Body of pancreas (tissue), 4 donors: ENCODE measurements around the gene MUC5AC. TPM values are rescaled to one million over a fixed set of nuclear protein-coding genes. Genes with fewer than 3 reads are reported as not detected.
A peak's percentile ranks its signal among the peaks of the same experiment; 100 is the strongest.

ENCODE experiments used
- ATAC-seq: fragments of 150-250 bp; one replicate; pipeline ENCODE4 v1.9.1; 2016
- DNase-seq, 4 donors: peaks; one replicate each; pipeline ENCODE4 v3.0.0-alpha.2; 2019
- H3K27ac ChIP-seq, 4 donors: fragments of 200-600 bp; sonication (generic); 1 replicate in 3 of 4; 2 replicates in 1 of 4; pipeline versions ENCODE4 v1.5.1 to v1.6.1; 2016 to 2019; ENCODE audit warnings: mild to moderate bottlenecking in 1 of 4, mixed read lengths in 1 of 4, moderate library complexity in 1 of 4
- H3K27me3 ChIP-seq, 2 donors: fragments of 200-600 bp; sonication (generic); one replicate each; pipeline ENCODE4 v1.6.0; 2016; ENCODE audit warnings: mild to moderate bottlenecking in 1 of 2
- H3K36me3 ChIP-seq, 2 donors: fragments of 200-600 bp; sonication (generic); replicated peaks in 1 of 2; 2 replicates each; pipeline ENCODE4 v1.5.1; 2016; ENCODE audit warnings: low read depth in 2 of 2; ENCODE audit not compliant: insufficient read depth in 1 of 2
- H3K4me1 ChIP-seq: fragments of 200-600 bp; sonication (generic); one replicate; pipeline ENCODE4 v1.6.0; 2016
- H3K4me3 ChIP-seq, 2 donors: fragments of 200-600 bp; sonication (generic); 1 replicate in 1 of 2; 2 replicates in 1 of 2; pipeline ENCODE4 v1.5.1; 2016 to 2019
- H3K9me3 ChIP-seq, 3 donors: fragments of 200-600 bp; sonication (generic); 1 replicate in 2 of 3; 2 replicates in 1 of 3; pipeline ENCODE4 v1.5.1; 2016
- CTCF ChIP-seq, 7 experiments: fragments of 450-650 bp in 4 of 7; fragments of 200-600 bp in 3 of 7; sonication (generic) in 3 of 7; IDR thresholded peaks; one replicate each; pipeline ENCODE4 v1.5.1; 2016 to 2019; ENCODE audit warnings: antibody characterized with exemption in 7 of 7
- POLR2A ChIP-seq, 3 donors: fragments of 450-650 bp; IDR thresholded peaks; one replicate each; pipeline ENCODE4 v1.6.1; 2016; ENCODE audit warnings: antibody characterized with exemption in 3 of 3, mild to moderate bottlenecking in 2 of 3
- WGBS, 2 donors: methylation state at CpG; one replicate each; pipeline ENCODE4 v1.1.5; 2017; 5-methylcytosine and 5-hydroxymethylcytosine counted together
- intact Hi-C: fragments of 100-400 bp; cut with DNase I; formaldehyde crosslinking; loops from one replicate; pipeline ENCODE4 v1.15.1; 2023
- total RNA-seq, 2 donors: library from RNA; depleted of rRNA; stranded (reverse); fragments of >200 nt; gene quantifications; one replicate each; pipeline ENCODE4 v1.1.0, GENCODE V29; 2016

The MUC5AC gene
- total RNA-seq, 2 donors from 2014 or later = under 0.01 to 1.8 TPM

GRCh38 chr11:1236316-1237127, 78.8 kb downstream of the MUC5AC start:
- no peaks in the 10 kb centered on the region for H3K36me3 ChIP-seq
- no peak for ATAC-seq
- WGBS, 2 donors = 85 to 90% methylated on average over 8 to 37 of the region's 37 CpGs
- peak in 1 of 4 donors; percentile 3 for DNase-seq
- TF ChIP-seq POLR2A (IDR thresholded peaks at IDR 0.05) (no peak), CTCF (IDR thresholded peaks at IDR 0.05) (no peak)
- intact Hi-C loops = no loop called here
- H3K9me3 ChIP-seq = no peaks in the 10 kb centered on the region
- H3K4me3 ChIP-seq = no peak overlapping the region
- no peak overlapping the region for H3K27ac ChIP-seq
- H3K27me3 ChIP-seq = no peaks in the 10 kb centered on the region
- H3K4me1 ChIP-seq = no peaks in the 10 kb centered on the region

- TF ChIP-seq CTCF (IDR thresholded peaks at IDR 0.05) = no peak
- TF ChIP-seq POLR2A (IDR thresholded peaks at IDR 0.05) = no peak
- Histone ChIP-seq H3K36me3 (no peaks in the 10 kb centered on the region), H3K9me3 (no peaks in the 10 kb centered on the region), H3K4me3 (no peak overlapping the region), H3K27me3 (no peaks in the 10 kb centered on the region), H3K4me1 (no peaks in the 10 kb centered on the region), H3K27ac (no peak overlapping the region)
- DNase-seq = no peak
- 82 to 100% methylated on average over 3 to 13 of the region's 13 CpGs for WGBS, 2 donors
- ATAC-seq = no peak
- intact Hi-C loops = no loop called here
Observed at GRCh38 chr11:1237128-1237580, 79.4 kb downstream of the MUC5AC start.

GRCh38 chr11:1237851-1238250, 80.1 kb downstream of the MUC5AC start:
- no peak for TF ChIP-seq CTCF (IDR thresholded peaks at IDR 0.05)
- no peak for TF ChIP-seq POLR2A (IDR thresholded peaks at IDR 0.05)
- ATAC-seq = no peak
- H3K9me3 ChIP-seq = no peaks in the 10 kb centered on the region
- no peak for DNase-seq
- WGBS, 2 donors = 83 to 93% methylated on average over 7 to 10 of the region's 10 CpGs
- H3K4me1 ChIP-seq = no peaks in the 10 kb centered on the region
- no peak overlapping the region for H3K4me3 ChIP-seq
- intact Hi-C loops = no loop called here
- no peaks in the 10 kb centered on the region for H3K36me3 ChIP-seq
- H3K27me3 ChIP-seq = no peaks in the 10 kb centered on the region
- no peak overlapping the region for H3K27ac ChIP-seq

GRCh38 chr11:1238767-1239595, 81.2 kb downstream of the MUC5AC start:
- no peak for TF ChIP-seq POLR2A (IDR thresholded peaks at IDR 0.05)
- TF ChIP-seq CTCF (IDR thresholded peaks at IDR 0.05) = no peak
- Histone ChIP-seq H3K4me1 (no peaks in the 10 kb centered on the region), H3K4me3 (no peak overlapping the region), H3K27me3 (no peaks in the 10 kb centered on the region), H3K36me3 (no peaks in the 10 kb centered on the region), H3K27ac (no peak overlapping the region), H3K9me3 (no peaks in the 10 kb centered on the region)
- WGBS, 2 donors = 28 to 50% methylated on average over 17 to 34 of the region's 34 CpGs
- intact Hi-C loops = no loop called here
- ATAC-seq (peak; percentile 61), DNase-seq (peak; percentile 51 to 77 (median 66))
